Neural crest cell (in vitro differentiated cells): ENCODE results near the gene WNT5B. TPM values are rescaled to one million over a fixed set of nuclear protein-coding genes. Genes with fewer than 3 reads are reported as not detected.
A peak's percentile ranks its signal among the peaks of the same experiment; 100 is the strongest.

Source experiments
- DNase-seq: peaks from one replicate; pipeline ENCODE4 v3.0.0; 2021; ENCODE audit warnings: low read depth, mixed read lengths, low spot score
- H3K27ac Mint-ChIP-seq: one replicate; pipeline ENCODE4 v1.8.0; 2021; ENCODE audit warnings: mild to moderate bottlenecking, mixed read lengths; ENCODE audit not compliant: unreplicated experiment
- H3K27me3 Mint-ChIP-seq: 2 replicates; pipeline ENCODE4 v1.8.0; 2021; ENCODE audit warnings: low read depth, mild to moderate bottlenecking, mixed read lengths
- H3K36me3 Mint-ChIP-seq: 2 replicates; pipeline ENCODE4 v1.8.0; 2021; ENCODE audit warnings: low read depth, mild to moderate bottlenecking, mixed read lengths
- H3K4me1 Mint-ChIP-seq: 2 replicates; pipeline ENCODE4 v1.8.0; 2021; ENCODE audit warnings: mixed read lengths
- H3K4me3 Mint-ChIP-seq: one replicate; pipeline ENCODE4 v1.8.0; 2021; ENCODE audit warnings: mild to moderate bottlenecking, mixed read lengths
- H3K9me3 Mint-ChIP-seq: 2 replicates; pipeline ENCODE4 v1.8.0; 2021; ENCODE audit warnings: mixed read lengths
- total RNA-seq: library from RNA; stranded (reverse); gene quantifications from 2 replicates; pipeline ENCODE4 v1.2.1, GENCODE V29; 2021
- TF ChIP-seq, protein P1 (sequence below): fragments of 200-600 bp; sonication (generic); conservative IDR thresholded peaks from 2 replicates; pipeline ENCODE4 v1.5.0; 2021; ENCODE audit warnings: antibody characterized with exemption, mild to moderate bottlenecking

The WNT5B gene
- total RNA-seq, 1 donor from 2014 or later = 14.2 TPM

DNA sequence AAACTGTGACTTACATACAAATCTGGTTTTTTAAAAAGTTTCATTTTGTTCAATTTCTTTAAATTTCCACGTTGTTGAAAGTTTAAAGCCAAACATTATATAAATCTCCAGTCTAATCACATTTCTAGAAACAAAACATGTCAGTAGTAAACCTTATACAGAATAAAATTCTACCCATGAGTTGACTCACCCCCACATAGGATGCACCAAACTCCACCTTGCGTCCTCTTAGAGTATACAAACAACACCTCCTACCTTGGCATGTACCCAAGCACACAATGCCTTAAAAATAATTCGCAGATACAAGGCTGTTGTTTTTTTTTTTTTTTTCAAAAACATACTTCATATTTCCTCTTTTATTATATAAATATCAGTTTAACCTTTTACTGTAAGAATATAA, 38.0 kb upstream of the WNT5B start:
- no peak for DNase-seq
- peaks cover 74% of the 10 kb centered on the region for H3K4me1 Mint-ChIP-seq
- no peaks in the 10 kb centered on the region for H3K9me3 Mint-ChIP-seq
- H3K36me3 Mint-ChIP-seq = peaks cover 6% of the 10 kb centered on the region
- peak overlapping the region; percentile 91 for H3K27ac Mint-ChIP-seq
- H3K27me3 Mint-ChIP-seq = peaks cover 6% of the 10 kb centered on the region
- TF ChIP-seq, protein P1, sequence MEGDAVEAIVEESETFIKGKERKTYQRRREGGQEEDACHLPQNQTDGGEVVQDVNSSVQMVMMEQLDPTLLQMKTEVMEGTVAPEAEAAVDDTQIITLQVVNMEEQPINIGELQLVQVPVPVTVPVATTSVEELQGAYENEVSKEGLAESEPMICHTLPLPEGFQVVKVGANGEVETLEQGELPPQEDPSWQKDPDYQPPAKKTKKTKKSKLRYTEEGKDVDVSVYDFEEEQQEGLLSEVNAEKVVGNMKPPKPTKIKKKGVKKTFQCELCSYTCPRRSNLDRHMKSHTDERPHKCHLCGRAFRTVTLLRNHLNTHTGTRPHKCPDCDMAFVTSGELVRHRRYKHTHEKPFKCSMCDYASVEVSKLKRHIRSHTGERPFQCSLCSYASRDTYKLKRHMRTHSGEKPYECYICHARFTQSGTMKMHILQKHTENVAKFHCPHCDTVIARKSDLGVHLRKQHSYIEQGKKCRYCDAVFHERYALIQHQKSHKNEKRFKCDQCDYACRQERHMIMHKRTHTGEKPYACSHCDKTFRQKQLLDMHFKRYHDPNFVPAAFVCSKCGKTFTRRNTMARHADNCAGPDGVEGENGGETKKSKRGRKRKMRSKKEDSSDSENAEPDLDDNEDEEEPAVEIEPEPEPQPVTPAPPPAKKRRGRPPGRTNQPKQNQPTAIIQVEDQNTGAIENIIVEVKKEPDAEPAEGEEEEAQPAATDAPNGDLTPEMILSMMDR = peak; percentile 36
- peak overlapping the region; percentile 90 for H3K4me3 Mint-ChIP-seq

GRCh38 chr12:1591543-1591942, 37.5 kb upstream of the WNT5B start:
- TF ChIP-seq, protein P1 = no peak
- peaks cover 6% of the 10 kb centered on the region for H3K36me3 Mint-ChIP-seq
- peaks cover 77% of the 10 kb centered on the region for H3K4me1 Mint-ChIP-seq
- DNase-seq = no peak
- H3K9me3 Mint-ChIP-seq = no peaks in the 10 kb centered on the region
- H3K4me3 Mint-ChIP-seq = peak overlapping the region; percentile 90
- H3K27ac Mint-ChIP-seq = no peak overlapping the region
- H3K27me3 Mint-ChIP-seq = peaks cover 6% of the 10 kb centered on the region

DNA sequence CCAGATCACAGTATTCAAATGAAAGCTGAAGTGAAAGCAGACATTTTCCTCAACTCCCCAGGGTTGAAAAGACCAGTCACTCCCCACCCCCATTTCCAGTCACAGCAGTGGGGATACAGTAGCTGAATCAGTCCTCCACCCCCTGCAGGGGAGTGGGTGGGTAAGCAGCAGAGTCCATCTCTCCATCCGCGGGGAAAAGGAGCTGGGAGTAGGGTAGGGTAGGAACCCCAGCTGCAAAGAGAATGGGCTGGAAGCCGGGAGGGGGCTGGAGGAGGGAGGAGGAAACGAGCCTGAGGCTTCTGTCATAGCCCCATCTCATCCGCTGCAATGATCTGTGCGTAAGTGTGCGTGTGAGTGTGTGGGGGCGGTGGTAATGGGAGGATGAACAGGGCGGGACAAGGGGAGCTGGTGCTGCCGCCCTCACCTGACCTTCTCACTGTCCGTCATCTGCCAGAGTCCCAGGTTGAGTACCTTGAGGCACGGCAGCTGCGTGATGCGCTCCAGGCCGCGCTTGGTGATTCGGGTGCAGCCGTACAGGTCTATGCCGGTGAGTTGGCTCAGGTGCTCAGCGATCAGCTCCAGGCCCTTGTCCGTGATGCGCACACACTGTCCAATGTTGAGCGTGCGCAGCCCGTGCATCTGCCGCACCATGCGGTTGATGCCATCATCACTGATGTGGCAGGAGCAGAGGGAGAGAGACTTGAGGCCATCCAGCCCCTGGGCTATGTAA, 36.4 kb upstream of the WNT5B start:
- H3K4me3 Mint-ChIP-seq = peak overlapping the region; percentile 90
- H3K9me3 Mint-ChIP-seq = no peaks in the 10 kb centered on the region
- TF ChIP-seq, protein P1 = peak; percentile 41
- peaks cover 75% of the 10 kb centered on the region for H3K4me1 Mint-ChIP-seq
- peak; percentile 39 for DNase-seq
- H3K27ac Mint-ChIP-seq = peak overlapping the region; percentile 76
- H3K36me3 Mint-ChIP-seq = peaks cover 6% of the 10 kb centered on the region
- peaks cover 6% of the 10 kb centered on the region for H3K27me3 Mint-ChIP-seq

DNA sequence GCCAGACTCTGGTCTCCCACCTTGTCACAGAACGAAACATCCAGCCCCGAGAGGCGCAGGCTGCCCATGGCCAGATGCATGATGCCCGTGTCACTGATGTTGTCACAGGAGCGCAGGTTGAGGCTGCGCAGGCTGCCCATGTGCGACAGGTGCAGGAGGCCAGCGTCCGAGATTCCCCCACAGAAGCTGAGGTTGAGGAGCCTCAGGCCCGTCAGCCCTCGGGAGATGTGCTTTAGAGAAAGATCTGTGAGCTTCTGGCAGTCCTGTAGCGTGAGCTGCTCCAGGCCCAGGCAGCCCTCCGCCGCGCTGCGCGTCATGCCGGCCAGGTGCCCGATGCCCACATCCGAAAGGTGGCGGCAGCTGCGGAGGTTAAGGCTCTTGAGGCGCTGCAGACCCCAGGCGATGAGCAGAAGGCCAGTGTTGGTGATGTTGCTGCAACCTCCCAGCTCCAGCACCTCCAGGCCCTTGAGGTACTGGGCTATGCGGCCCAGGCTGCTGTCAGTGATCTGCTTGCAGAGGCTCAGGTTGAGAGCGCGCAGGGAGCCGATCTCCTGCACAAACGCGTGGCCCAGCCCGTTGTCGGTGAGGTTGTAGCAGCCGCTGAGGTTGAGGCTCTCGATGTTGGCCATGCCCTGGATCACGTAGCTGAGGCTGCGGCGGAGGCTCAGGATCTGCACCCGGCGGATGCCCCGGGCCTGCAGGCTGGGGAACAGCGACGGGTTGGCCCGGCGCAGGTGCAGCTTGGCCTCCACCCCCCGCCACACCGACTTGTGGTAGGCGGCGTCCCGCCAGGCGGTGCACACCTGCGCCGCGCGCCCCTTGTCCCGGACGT, 35.6 kb upstream of the WNT5B start:
- no peak for DNase-seq
- TF ChIP-seq, protein P1 = no peak
- peaks cover 6% of the 10 kb centered on the region for H3K27me3 Mint-ChIP-seq
- H3K36me3 Mint-ChIP-seq = peaks cover 6% of the 10 kb centered on the region
- H3K9me3 Mint-ChIP-seq = no peaks in the 10 kb centered on the region
- peaks cover 68% of the 10 kb centered on the region for H3K4me1 Mint-ChIP-seq
- H3K4me3 Mint-ChIP-seq = peak overlapping the region; percentile 90
- H3K27ac Mint-ChIP-seq = peak overlapping the region; percentile 76

- Mint-ChIP-seq H3K4me3 (no peak overlapping the region), H3K27me3 (peaks cover 6% of the 10 kb centered on the region), H3K4me1 (peaks cover 62% of the 10 kb centered on the region), H3K9me3 (no peaks in the 10 kb centered on the region), H3K27ac (no peak overlapping the region), H3K36me3 (peaks cover 6% of the 10 kb centered on the region)
- DNase-seq = no peak
- TF ChIP-seq, protein P1 = no peak
Measured at GRCh38 chr12:1594006-1594260, 35.1 kb upstream of the WNT5B start.
